ENCODE results near the gene RGS6.

Gene RGS6

DNA sequence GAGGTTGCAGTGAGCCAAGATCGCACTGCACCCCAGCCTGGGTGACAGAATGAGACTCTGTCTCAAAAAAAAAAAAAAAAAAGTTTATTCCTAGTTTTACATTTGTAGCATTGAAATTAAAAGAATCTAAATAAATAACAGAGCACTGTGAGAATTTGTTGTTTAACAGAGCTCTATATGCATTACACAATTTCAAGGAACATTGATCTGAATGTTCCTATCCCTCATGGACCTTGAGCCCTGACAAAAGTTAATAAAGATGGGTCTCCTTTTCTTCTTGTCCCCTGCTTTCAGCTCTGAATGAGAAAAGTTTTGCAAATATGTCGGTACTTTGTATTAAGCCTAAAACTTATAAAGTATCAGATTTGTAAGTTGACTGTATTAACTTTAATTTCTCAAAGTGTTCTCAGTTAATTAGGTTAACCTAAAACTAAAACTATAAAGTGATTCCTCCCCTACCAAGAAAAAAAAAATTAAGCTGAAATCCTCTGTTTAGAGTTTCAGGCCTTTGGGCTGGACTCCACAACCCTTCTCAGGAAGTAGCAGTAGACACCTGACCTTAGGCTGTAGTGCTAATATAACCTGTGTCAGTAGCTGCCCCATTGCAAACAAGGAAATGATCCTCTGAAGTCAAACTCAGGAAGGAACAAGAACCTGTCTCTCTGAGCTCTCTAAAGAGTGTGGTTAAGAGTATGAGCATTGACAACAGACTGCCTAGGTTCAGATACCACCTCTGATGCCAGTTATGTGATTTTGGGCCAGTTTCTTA, 484.0 kb downstream of the RGS6 start:
- no peak for DNase-seq

DNA sequence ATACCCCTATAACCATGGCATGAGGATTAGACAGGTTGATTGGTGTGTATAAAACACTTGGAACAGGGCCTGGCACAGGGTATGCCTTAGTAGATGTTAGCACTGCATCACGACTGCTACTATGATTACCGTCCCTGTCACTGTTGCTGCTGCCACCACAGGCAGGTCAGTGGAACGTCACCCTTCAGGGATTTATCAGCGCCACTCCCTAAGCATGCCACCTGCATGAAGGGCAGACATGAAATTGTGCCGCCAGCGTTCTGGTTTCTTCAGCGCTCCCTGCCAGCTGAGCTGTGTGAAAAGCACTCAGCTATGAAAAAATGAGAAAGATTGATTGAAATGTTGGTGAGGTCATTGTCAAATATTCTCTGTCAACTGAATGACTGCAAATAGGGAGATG, 484.7 kb downstream of the RGS6 start:
- no peak for DNase-seq

DNA sequence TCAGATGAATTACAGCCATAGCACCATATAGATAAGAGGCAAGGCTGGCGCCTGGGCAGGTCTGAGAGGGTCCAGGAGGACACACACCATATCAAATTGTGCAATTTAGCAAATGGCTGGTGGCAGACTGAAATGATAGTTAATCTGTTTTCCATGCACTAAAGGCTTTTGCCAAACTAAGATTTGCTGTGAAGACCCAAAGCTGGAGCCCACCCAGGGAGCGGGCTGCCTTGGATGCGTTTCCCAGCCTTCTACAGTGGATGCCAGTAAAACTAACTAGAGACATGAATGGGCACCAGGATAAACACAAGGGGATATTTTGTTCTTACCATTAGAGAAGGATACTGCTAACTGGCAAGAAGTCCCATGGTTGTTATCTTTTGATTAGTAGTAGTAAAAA, 486.6 kb downstream of the RGS6 start:
- no peak for DNase-seq

DNA sequence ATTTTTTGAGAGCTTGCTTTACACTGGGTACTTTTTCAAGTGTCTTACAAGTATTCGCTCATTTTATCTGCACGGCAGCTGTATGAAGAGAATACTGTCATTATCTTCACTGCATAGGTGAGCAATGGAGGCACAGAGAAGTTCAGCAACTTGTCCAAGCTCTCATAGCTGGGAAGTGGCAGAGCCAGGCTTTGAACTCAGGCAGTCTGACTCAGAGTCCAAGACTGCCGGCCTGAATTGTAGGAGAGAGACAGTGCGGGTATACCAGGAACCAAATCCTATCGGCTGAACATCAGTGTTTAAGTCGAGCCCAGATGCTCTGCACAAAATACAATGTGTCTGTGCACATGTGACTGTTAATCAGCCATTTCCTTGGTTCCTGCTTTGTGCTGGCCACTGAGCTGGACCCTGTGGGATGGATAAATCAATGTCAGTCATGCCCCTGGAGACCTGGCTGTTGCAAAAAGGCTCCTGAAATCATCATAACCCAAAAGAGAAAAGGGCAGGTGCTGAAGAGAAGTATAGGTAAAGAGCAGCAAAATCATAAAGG, 487.1 kb downstream of the RGS6 start:
- DNase-seq = no peak

DNA sequence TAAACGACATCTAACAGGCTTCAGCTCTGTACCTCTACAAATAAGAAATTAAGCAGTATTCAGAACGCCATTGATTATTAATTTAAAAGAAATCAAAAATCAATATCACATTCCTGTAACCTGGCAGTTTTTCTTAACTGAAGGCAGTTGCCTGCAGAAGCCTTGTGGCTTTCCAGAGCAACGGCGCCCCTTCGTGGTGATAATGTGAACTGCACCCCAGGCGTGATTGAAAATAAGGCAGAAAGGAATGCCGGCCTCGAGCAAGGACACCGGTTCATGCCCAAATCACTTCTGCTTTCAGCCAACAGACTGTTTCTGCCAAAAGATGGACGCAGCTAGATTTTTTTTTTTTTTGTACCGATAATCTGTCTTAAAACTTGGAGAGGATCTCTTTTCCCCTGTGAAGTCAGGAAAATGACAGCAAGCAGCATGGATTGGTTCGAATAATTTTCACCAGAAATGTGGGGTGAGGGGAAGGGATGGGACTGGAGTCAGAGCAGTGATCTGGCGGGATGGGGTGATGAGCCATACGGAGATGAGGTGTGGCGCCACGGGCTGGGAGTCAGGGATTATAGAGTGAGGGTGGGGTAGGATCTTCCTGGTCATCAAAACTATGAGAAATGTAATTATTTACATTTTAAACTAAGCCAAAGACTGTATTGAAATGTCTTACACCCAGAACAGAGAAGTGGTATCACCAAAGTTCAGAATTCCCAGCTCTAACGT, 488.7 kb downstream of the RGS6 start:
- DNase-seq = peak; percentile 27

DNA sequence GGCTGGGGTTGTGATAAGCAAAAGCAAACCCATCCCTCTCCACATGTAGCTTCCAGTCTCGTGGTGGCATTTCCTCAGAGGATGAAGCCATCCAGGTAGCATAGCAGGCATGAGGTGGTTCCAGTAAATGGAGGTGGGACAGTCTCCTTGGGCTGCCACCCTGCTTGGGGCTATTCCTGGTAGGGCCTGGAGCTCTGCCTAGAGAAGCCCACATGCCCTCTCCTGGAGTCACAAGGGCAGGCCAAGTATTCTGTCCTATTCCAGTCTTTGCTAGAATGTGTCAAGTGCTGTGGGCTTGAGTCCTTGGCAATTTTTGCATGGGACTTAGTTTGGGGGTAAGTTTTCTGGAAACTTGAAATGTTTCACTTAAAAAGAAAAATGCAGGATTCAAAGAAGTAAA, 491.7 kb downstream of the RGS6 start:
- no peak for DNase-seq

DNA sequence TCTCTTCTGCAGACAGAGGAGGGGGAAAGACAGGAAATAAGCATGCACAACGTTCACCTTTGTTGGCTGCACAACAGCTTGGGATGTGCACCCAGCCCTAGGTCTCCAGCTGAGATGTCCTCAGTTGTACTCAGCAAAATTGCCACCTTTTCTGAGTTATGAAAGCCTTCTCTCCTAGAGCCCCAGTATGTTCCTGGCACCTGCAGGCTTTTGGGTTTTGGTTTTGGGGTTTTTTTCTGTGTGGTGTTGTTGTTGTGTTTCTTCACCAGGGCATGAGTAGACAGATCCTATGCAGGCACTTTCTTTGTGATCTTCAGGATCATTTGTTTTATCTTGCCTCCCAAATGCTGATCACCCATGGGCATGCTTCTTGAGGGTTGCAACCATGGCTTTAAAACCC, 498.2 kb downstream of the RGS6 start:
- DNase-seq = no peak

DNA sequence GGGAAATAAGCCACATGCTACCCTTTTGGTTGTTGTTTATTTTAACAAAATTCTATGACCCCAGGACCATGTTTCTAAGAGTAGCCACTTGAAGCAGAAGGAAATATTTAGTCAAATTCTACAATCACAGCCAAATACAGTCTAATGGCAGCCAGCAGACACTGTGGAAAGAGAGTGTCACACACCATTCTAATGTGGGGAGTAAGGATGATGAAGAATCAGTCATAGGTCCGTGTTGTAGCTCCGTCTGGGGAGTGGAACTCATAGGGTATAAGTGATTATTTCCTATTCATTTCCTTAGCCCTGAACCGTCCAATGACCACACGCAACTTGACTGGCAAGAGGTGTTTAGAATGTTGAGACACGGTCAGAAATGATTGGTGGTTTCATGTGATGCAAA, 500.5 kb downstream of the RGS6 start:
- DNase-seq = no peak

DNA sequence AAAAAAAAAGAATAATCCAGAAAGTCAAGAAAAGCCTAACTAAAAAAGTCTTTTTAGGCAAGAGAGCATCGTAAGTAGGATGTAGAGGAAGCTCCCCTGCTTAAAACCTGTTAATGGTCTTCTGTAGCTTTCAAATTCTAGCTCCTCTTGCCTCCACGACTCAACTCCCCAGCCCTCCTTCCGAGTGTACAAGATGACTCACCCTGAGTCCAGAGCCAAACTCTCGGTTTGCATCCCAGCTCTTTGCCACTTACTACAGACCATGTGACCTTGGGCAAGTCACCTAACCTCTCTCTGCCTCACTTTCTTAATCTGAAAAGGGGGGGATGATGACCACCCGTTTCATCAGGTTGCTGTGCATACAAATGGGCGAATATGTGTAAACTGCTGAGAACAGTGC, 501.3 kb downstream of the RGS6 start:
- no peak for DNase-seq

DNA sequence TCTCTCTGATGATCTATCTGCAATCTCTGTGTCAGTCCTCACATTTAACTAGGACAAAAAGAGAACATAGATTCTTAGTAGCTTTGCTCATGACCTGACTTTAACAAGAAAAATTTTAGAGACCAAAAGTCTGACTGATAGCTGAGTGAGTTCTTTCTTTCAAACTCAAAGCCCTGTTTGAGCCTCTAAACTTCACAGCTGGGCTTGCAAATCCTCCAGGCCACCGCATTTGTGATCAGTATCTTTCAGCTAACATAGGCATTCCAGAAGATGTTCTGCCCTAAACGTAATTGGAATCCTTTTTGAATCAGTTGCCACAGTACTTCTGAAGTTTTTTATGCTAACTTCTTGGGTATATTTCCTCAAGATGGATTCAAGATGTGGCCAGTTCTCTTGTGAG, 502.6 kb downstream of the RGS6 start:
- DNase-seq = no peak

DNA sequence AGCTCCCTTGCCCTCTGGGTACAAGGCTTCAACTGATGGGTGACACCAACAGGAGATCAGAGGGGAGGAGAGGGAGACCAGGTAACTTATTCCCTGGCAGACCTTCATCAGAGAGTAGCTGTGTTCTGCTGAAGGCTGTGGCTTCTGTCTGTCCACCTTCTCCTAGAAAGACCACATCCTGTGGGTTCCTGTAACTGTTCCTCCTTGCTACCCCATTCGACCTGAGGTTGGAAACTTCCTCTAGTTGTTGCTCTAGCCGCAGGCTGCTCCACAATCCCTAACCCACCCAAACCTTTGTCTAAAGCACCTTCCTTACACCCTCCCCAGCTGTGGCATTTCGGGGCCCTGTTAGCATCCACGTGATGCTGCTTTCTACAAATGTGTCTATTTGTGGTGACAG, 507.5 kb downstream of the RGS6 start:
- no peak for DNase-seq

DNA sequence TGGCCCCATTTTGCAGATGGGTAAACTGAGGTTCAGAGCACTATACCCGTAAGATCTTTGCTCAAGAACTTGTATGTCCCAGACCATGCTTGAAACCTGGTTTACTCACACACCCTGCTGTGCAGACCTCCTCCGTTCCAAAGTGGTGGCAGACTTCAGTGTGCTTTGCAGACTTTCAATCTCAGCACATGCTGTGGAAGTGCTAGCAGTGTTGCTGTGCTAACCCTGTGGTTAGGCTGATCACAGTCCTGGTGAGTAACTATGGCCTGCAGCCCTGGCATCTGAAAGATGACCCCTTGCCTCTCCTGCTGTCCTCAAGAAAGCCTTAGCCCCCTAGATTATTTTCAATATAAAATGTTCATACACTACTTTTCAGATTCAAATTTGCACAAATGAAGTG, 511.0 kb downstream of the RGS6 start:
- no peak for DNase-seq

DNA sequence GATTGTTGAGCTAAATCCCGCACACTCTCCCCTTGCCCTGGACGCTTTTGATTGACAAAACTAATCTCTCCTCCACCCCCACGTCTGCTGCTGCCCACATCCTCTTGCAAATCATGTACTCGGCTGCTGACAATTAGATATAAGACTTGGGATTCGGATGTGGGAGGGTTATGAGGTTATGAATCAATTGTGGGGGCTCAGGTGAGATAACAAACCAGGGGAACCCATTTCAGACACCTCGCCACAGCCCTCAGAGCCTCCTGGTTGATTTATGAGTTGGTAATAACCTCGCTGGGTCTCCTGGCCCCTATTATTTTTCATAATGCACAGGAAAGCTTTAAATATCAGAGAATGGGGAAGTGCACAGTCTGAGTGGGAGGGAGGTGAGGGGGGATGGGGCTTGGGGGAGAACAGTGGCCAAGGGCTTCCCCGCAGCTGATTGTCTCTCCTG, 511.8 kb downstream of the RGS6 start:
- DNase-seq = no peak

DNA sequence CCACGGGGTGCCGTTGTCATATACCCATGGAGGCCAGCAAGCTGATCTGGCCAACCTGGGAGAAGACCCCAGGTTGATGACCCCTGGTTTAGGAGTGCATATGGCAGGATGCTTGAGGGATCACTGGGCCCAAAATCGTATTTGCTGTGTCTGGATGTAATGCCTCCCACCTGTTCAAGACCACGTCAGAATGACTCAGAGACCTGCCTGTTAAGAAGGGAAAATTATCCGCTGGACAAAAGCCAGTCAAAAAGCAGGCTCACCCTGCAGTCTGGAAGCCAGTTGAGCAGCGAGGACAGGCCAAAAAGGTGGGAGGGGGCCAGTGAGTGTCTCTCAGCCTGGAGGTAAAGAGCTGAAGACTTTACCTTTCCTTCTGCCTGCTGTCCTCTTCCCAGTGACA, 512.5 kb downstream of the RGS6 start:
- no peak for DNase-seq

DNA sequence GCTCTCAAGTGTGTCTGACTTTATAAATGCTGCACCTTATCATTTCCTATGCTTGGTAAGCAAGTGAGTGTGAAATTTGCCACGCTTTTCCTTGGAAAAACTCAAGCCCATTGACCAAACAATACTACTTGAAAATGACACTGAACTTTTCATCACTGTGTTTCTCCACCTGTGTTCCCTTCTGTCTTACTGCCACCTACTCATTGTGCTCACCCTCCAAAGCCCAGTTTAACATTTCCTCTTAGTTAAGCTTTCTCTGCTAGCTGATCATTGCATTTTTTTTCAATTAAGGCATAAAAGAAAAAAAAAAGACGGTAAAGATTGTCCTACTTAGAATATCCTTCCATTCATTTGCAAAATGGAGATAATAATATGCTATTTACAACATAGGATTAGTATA, 516.0 kb downstream of the RGS6 start:
- DNase-seq = no peak

DNA sequence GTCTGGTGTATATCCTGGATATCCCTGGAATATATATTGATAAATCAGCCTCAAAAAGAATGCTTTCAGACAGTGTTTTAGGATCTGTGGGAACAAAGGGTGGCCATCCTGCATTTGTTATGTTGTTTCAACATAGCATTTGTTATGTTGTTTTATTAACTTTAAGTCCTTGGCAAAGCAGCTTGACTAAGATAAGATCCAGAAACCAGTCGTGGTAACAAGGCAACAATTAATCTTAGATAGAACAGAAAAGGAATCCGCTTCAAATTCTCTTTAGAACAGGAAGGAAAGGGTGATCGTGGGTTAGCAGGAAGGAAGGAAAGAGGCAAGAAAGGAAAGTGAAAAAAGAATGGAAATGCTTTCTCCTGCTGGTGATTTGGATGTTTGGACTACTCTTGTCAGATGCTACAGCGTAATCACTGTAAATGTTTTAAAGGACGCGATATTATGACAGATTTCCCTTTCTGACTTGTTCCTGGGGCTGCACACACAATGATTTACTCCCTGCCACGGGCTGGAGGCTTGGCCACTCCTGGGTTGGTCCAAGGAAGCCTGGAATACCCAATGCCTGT, 518.3 kb downstream of the RGS6 start:
- no peak for DNase-seq

DNA sequence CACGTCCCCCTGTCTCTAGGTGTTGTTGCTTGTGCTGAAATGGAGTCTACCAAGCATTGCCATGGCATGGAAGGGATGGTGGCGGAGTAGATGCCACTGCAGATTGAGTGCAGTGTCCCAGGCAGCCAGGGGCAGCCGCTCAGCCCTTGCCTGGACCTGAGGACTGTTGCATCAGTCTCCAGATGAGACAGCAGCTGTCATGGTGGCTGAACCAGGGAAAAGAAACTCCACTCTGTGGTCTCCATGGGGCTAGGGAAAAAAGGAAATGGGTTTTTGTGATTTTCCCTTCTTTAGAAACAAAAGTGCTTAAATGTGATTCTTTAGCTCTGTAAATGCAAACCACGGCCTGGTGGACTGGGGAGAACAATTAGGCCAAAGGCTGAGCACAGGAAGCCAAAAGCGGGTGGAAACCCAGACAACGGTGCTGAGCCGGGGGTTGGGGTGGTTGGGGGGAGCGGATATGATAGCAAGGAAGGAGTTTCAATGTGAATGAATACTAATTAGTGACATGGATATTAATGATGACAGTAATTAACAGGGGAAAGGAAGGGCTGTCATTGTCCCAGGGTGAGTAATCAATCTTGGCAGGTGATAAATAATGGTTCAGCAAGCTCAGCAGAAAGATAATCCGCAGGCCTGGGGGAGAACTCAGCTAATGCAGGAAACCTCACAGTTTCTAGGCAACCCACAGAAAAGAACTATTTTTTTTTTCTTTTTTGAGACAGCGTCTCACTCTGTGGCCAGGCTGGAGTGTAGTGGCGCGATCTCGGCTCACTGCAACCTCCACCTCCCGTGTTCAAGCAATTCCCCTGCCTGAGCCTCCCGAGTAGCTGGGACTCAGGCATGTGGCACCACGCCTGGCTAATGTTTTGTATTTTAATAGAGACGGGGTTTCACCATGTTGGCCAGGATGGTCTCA, 519.1 kb downstream of the RGS6 start:
- DNase-seq = no peak

DNA sequence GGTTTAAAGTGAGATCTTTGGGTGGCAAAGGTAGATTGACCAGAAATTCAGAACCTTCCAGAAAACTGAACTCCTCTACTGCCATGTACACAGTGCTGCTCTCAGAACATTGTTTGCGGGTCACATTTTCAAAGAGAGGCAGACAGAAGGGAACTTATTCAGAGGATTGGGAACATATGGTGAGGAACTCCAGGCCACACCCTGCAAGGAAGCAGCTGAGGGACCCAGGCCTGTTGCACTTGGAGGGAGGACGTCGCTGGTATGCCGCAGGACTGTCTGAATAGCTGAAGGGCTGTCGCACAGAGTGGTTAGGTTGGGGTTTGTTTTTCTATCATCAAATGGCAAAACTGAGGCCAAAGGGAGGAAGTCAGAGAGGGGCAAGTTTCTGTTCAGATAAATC, 520.5 kb downstream of the RGS6 start:
- no peak for DNase-seq

DNA sequence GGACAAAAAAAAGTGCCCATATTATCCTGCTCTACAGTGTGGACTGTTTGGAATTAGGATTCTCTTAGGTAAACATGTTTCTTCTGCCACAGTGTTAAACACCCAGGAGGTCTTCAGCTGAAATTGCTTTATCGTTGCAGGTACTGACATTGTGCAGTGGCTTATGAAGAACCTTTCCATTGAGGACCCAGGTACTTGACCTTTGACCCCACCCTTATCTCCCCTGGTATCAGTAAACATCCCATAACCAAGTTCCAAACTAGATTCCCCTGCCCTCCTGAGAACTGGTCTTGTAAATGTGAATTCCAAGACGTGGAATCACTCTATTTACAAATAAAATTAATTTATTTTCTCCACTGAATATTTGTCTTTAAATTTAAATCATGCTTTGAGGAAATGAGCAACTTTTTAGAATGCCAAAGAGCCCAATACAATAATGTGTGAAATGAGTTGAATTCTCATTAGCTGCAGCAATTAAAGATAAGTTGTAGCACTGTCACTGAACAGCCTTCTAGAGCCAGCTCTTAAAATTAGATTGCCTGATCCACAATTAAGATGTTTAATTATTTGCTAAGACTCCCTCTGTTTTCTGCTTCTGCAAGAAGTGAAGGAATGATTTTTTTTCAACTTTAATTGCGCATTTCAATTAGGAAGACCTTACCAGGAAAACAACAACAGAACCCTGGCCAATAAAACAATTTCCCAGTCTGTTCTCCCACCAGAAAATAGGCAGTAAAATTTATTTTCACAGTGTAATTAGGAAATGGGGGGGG, 522.3 kb downstream of the RGS6 start:
- no peak for DNase-seq

DNA sequence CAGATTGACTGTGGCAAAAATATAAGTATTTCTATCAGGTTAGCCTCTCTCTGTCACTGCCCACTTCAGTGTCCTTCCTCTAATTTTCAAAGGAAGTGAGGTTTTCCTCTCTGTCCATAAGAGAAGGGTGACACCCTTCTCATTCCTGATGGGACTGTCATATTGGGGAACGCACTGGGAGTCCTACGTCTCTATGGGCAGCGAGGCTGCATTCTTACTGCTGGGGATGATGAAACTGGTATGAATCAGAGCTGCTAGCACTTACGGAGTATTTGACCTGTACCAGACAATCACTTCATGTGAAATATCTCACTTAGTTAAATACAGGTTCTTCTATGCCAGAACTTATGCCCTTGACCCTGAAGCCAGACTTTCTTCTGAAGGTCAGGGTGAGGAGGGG, 525.4 kb downstream of the RGS6 start:
- DNase-seq = no peak

DNA sequence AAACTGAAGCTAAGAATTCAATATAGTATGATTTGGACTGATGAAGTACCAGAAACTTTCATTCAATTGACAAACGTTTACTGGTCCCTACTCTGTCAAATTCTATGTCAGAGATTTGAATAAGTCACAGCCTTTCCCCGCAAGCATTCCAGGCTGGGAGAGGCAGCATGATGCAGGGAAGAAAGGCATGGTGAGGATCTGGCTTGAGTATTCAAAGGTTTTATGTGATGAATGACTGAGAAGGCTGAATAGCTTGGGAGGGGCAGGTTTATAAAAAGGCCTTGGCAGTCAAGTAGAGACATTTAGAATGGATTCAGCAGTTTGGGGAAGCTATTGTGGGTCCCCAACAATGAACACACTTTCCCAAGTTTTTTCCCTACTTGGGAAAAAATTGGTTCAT, 529.8 kb downstream of the RGS6 start:
- DNase-seq = no peak

DNA sequence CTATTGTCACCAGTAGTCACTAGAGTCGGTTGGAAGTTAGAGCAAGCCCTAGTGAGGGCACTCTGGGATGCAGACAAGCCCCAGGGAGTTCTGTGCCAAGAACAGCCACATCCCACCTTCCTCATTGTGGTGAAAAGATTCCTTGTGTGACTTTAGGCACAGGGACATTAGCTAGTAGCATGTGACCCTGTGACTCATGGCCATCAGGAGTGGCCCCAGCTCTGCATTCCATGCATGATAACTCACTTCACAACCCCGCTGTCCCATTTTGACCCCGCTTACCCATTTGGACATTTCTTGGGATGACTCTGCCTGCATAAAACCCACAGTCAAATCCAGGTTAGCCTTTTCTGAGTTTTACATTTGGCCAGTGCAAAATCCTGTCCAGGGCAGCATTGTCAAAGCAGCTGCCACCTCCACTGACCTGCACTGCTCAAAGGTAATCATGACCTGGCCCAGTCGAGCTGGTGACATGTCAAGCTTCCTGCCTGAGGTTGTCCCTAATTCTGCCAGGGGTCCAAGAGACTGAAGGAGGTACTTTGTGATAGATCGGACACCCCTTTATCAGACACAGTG, 531.1 kb downstream of the RGS6 start:
- no peak for DNase-seq
